ENCODE measurements around the gene AJAP1. TPM values are rescaled to one million over a fixed set of nuclear protein-coding genes. Genes with fewer than 3 reads are reported as not detected.

The AJAP1 gene
- total and polyA plus RNA-seq, 2 experiments from 2014 or later, result 0.13 to 0.64 TPM

DNA sequence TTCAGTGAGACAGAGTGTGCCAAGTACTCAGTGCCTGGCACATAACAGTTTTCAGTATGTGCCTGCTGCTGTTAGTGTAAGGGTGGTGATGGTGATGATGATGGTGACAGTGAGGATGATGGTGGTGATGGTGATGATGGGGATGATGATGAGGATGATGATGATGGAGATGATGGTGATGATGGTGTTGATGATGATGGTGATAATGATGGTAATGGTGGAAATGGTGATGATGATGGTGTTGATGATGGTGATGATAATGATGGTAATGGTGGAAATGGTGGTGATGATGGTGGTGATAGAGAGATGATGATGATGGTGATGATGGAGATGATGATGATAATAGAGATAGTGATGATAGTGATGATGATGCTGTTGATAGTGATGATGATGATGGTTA lies 62.0 kb downstream of the AJAP1 start:
- DNase-seq (ENCODE audit: low spot score), result no peak
- H3K4me1 ChIP-seq (ENCODE audit: insufficient read depth), result no peaks in the 10 kb centered on the region
- H3K9me3 ChIP-seq (ENCODE audit: low read depth), result no peaks in the 10 kb centered on the region
- H3K79me2 ChIP-seq, result no peaks in the 10 kb centered on the region
- H3K36me3 ChIP-seq (replicated peaks; ENCODE audit: insufficient read depth, low read depth), result no peaks in the 10 kb centered on the region
- peaks cover 6% of the 10 kb centered on the region for H3K27me3 ChIP-seq
- no peak overlapping the region for H2AFZ ChIP-seq
- H3K4me2 ChIP-seq, result no peak overlapping the region
- H3K27ac ChIP-seq, result no peak overlapping the region
- TF ChIP-seq, protein P1, sequence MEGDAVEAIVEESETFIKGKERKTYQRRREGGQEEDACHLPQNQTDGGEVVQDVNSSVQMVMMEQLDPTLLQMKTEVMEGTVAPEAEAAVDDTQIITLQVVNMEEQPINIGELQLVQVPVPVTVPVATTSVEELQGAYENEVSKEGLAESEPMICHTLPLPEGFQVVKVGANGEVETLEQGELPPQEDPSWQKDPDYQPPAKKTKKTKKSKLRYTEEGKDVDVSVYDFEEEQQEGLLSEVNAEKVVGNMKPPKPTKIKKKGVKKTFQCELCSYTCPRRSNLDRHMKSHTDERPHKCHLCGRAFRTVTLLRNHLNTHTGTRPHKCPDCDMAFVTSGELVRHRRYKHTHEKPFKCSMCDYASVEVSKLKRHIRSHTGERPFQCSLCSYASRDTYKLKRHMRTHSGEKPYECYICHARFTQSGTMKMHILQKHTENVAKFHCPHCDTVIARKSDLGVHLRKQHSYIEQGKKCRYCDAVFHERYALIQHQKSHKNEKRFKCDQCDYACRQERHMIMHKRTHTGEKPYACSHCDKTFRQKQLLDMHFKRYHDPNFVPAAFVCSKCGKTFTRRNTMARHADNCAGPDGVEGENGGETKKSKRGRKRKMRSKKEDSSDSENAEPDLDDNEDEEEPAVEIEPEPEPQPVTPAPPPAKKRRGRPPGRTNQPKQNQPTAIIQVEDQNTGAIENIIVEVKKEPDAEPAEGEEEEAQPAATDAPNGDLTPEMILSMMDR (IDR thresholded peaks at IDR 0.05; ENCODE audit: poor library complexity), result no peak
- no peak for TF ChIP-seq EZH2 (IDR thresholded peaks at IDR 0.05; ENCODE audit: borderline replicate concordance)
- no peaks in the 10 kb centered on the region for H3K9me2 ChIP-seq (replicated peaks; ENCODE audit: insufficient read depth)
- H4K20me1 ChIP-seq (ENCODE audit: insufficient read depth, poor library complexity, severe bottlenecking), result no peaks in the 10 kb centered on the region
- H3K4me3 ChIP-seq, result no peak overlapping the region

DNA sequence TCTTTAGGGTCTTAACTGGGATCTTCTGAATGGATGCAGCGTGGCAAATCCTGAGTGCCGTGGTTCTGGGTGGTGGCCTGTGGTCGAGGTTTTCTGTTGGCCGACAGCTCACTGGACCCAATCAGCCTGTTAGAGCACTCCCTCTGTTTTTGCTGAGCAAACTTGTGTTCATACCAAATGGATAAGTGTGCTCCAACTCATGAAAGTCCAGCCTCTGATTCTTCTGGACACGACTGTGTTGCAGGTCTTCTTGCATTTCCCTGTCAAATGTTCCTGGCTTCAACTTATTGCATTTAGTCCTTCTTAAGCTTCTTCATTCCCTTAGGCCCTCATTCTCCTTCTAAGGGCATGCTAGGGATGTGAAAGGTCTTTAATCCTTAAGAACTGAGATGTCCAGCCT lies 63.7 kb downstream of the AJAP1 start:
- no peak for DNase-seq (ENCODE audit: low spot score)
- TF ChIP-seq, protein P1 (IDR thresholded peaks at IDR 0.05; ENCODE audit: poor library complexity), result no peak
- TF ChIP-seq EZH2phosphoT487 (IDR thresholded peaks at IDR 0.05; ENCODE audit: low read depth, severe bottlenecking, unreplicated experiment) (no peak), EZH2 (IDR thresholded peaks at IDR 0.05; ENCODE audit: borderline replicate concordance) (no peak)

DNA sequence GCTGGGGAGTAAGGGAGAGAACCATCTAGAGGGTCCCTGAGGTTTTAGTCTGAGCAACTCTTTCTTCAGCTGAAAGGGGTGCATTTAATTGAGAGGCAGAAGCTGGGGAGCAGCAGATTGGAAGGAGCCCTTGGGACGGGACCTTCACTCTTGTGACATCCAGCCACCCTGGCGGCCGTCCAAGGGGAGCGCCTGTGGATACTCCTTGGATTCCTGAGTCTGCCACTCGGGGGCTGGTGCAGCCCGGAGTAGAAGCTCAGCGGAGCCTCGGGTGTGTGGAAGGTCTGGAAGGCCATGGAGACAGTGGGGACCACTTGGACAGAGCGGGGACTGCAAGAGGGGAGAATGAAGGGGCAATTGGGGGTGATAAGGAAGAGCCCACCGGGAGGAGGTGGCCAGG lies 68.7 kb downstream of the AJAP1 start:
- no peaks in the 10 kb centered on the region for H3K4me1 ChIP-seq (ENCODE audit: insufficient read depth)
- H3K9me2 ChIP-seq (replicated peaks; ENCODE audit: insufficient read depth), result no peaks in the 10 kb centered on the region
- no peak for DNase-seq (ENCODE audit: low spot score)
- H3K79me2 ChIP-seq, result no peaks in the 10 kb centered on the region
- TF ChIP-seq, protein P1 (IDR thresholded peaks at IDR 0.05; ENCODE audit: poor library complexity), result no peak
- TF ChIP-seq EZH2 (IDR thresholded peaks at IDR 0.05; ENCODE audit: borderline replicate concordance) (no peak), EZH2phosphoT487 (IDR thresholded peaks at IDR 0.05; ENCODE audit: low read depth, severe bottlenecking, unreplicated experiment) (no peak)
- no peaks in the 10 kb centered on the region for H4K20me1 ChIP-seq (ENCODE audit: insufficient read depth, poor library complexity, severe bottlenecking)
- no peaks in the 10 kb centered on the region for H3K9me3 ChIP-seq (ENCODE audit: low read depth)
- H3K27me3 ChIP-seq, result no peaks in the 10 kb centered on the region
- H3K36me3 ChIP-seq (replicated peaks; ENCODE audit: insufficient read depth, low read depth), result no peaks in the 10 kb centered on the region
- H3K4me2 ChIP-seq, result no peak overlapping the region
- no peak overlapping the region for H3K27ac ChIP-seq
- no peak overlapping the region for H3K4me3 ChIP-seq
- no peak overlapping the region for H2AFZ ChIP-seq
- WGBS (ENCODE audit: low lambda C conversion rate, missing lambda C conversion rate), result 82% methylated on average over 9 of the region's 10 CpGs

More for the DNA sequence above, 63.7 kb downstream of the AJAP1 start:
- Histone ChIP-seq H3K9me3 (ENCODE audit: low read depth) (no peaks in the 10 kb centered on the region), H4K20me1 (ENCODE audit: insufficient read depth, poor library complexity, severe bottlenecking) (no peaks in the 10 kb centered on the region), H3K36me3 (replicated peaks; ENCODE audit: insufficient read depth, low read depth) (no peaks in the 10 kb centered on the region), H3K4me2 (no peak overlapping the region), H3K27ac (no peak overlapping the region), H2AFZ (no peak overlapping the region), H3K4me1 (ENCODE audit: insufficient read depth) (no peaks in the 10 kb centered on the region), H3K79me2 (no peaks in the 10 kb centered on the region), H3K4me3 (no peak overlapping the region), H3K9me2 (replicated peaks; ENCODE audit: insufficient read depth) (no peaks in the 10 kb centered on the region), H3K27me3 (peaks cover 3% of the 10 kb centered on the region)
- 62% methylated on average over 5 of the region's 5 CpGs for WGBS (ENCODE audit: low lambda C conversion rate, missing lambda C conversion rate)

DNA sequence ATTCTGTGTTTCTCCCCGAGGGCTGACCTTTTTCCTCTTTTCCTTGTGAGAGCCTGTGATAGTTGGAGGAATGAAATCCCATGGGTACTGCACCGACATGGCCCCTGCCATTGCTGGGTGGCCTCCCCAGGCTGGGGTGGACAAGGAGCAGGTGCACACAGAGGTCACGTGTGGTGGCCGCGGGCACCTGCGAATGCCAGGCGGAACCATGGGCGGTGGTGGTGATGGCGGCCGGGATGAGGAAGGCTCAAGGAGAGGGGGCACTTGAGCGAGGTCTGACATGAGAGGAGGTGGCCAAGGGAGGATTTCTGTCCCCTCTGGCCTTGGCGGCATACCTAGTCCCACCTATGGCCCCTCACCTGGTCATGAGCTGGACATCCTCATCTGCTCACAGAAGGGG lies 69.6 kb downstream of the AJAP1 start:
- Histone ChIP-seq H3K9me3 (ENCODE audit: low read depth) (no peaks in the 10 kb centered on the region), H4K20me1 (ENCODE audit: insufficient read depth, poor library complexity, severe bottlenecking) (no peaks in the 10 kb centered on the region), H3K27me3 (no peaks in the 10 kb centered on the region), H3K79me2 (no peaks in the 10 kb centered on the region), H2AFZ (no peak overlapping the region), H3K36me3 (replicated peaks; ENCODE audit: insufficient read depth, low read depth) (no peaks in the 10 kb centered on the region), H3K9me2 (replicated peaks; ENCODE audit: insufficient read depth) (no peaks in the 10 kb centered on the region), H3K4me2 (no peak overlapping the region), H3K4me3 (no peak overlapping the region), H3K4me1 (ENCODE audit: insufficient read depth) (no peaks in the 10 kb centered on the region), H3K27ac (no peak overlapping the region)
- TF ChIP-seq EZH2phosphoT487 (IDR thresholded peaks at IDR 0.05; ENCODE audit: low read depth, severe bottlenecking, unreplicated experiment), result no peak
- TF ChIP-seq, protein P1 (IDR thresholded peaks at IDR 0.05; ENCODE audit: poor library complexity), result no peak
- TF ChIP-seq EZH2 (IDR thresholded peaks at IDR 0.05; ENCODE audit: borderline replicate concordance), result no peak
- DNase-seq (ENCODE audit: low spot score), result no peak
- 95% methylated on average over 12 of the region's 12 CpGs for WGBS (ENCODE audit: low lambda C conversion rate, missing lambda C conversion rate)
